Mesenchymal stem cell (in vitro differentiated cells and primary cell): ENCODE data around the gene FMOD.

Experiments
- DNase-seq: peaks from one replicate; pipeline ENCODE4 v3.0.0-alpha.2; 2013
- H2AFZ ChIP-seq: one replicate; pipeline ENCODE4 v1.6.1; 2013; ENCODE audit warnings: low read depth, mild to moderate bottlenecking, control low read depth, inconsistent platforms, low read length, moderate library complexity
- H2AK5ac ChIP-seq: 2 replicates; pipeline ENCODE4 v1.6.1; 2013; ENCODE audit warnings: low read length, moderate library complexity, mild to moderate bottlenecking, inconsistent platforms; ENCODE audit not compliant: severe bottlenecking
- H2BK120ac ChIP-seq: one replicate; pipeline ENCODE4 v1.6.1; 2013; ENCODE audit warnings: low read depth, mild to moderate bottlenecking, inconsistent platforms, low read length, moderate library complexity
- H2BK12ac ChIP-seq, 2 experiments: one replicate each; pipeline ENCODE4 v1.6.1; 2013; ENCODE audit warnings: inconsistent platforms in 2 of 2, low read length in 2 of 2, mild to moderate bottlenecking in 2 of 2, moderate library complexity in 2 of 2, control low read depth in 1 of 2
- H2BK15ac ChIP-seq: one replicate; pipeline ENCODE4 v1.6.1; 2013; ENCODE audit warnings: mild to moderate bottlenecking, low read depth, inconsistent platforms; ENCODE audit not compliant: poor library complexity, severe bottlenecking
- H2BK5ac ChIP-seq: 2 replicates; pipeline ENCODE4 v1.6.1; 2013; ENCODE audit warnings: low read depth, mild to moderate bottlenecking, low read length, control low read depth, inconsistent platforms; ENCODE audit not compliant: poor library complexity, severe bottlenecking
- H3K14ac ChIP-seq, 2 experiments: one replicate each; pipeline ENCODE4 v1.6.1; 2013; ENCODE audit warnings: inconsistent platforms in 2 of 2, low read length in 2 of 2, control low read depth in 1 of 2, mild to moderate bottlenecking in 1 of 2, moderate library complexity in 1 of 2
- H3K18ac ChIP-seq, 2 experiments: one replicate each; pipeline ENCODE4 v1.6.1; 2013; ENCODE audit warnings: inconsistent platforms in 2 of 2, low read length in 2 of 2, control low read depth in 1 of 2, low read depth in 1 of 2, mild to moderate bottlenecking in 1 of 2
- H3K23ac ChIP-seq, 2 experiments: one replicate each; pipeline ENCODE4 v1.6.1; 2013; ENCODE audit warnings: inconsistent platforms in 2 of 2, low read length in 2 of 2, mild to moderate bottlenecking in 2 of 2, moderate library complexity in 2 of 2, control low read depth in 1 of 2
- H3K27ac ChIP-seq: 2 replicates; pipeline ENCODE4 v1.5.1; 2013; ENCODE audit warnings: mild to moderate bottlenecking, moderate library complexity, low read length, control low read depth, inconsistent platforms; ENCODE audit not compliant: poor library complexity, severe bottlenecking
- H3K27me3 ChIP-seq, 2 experiments: 2 replicates each; pipeline versions ENCODE4 v1.6.1 to v1.7.0; 2013; ENCODE audit warnings: low read length in 2 of 2, mild to moderate bottlenecking in 2 of 2, moderate library complexity in 2 of 2, control low read depth in 1 of 2, inconsistent platforms in 1 of 2; ENCODE audit not compliant: control insufficient read depth in 1 of 2, insufficient read depth in 1 of 2
- H3K36me3 ChIP-seq, 2 experiments: 2 replicates each; pipeline versions ENCODE4 v1.6.1 to v1.7.0; 2013; ENCODE audit warnings: low read length in 2 of 2, control low read depth in 1 of 2, inconsistent platforms in 1 of 2, low read depth in 1 of 2, mild to moderate bottlenecking in 1 of 2; ENCODE audit not compliant: insufficient read depth in 2 of 2, control insufficient read depth in 1 of 2
- H3K4ac ChIP-seq, 2 experiments: one replicate each; pipeline ENCODE4 v1.6.1; 2013; ENCODE audit warnings: inconsistent platforms in 2 of 2, low read length in 2 of 2, mild to moderate bottlenecking in 2 of 2, moderate library complexity in 2 of 2, control low read depth in 1 of 2, low read depth in 1 of 2
- H3K4me1 ChIP-seq: 2 replicates; pipeline ENCODE4 v1.6.1; 2013; ENCODE audit warnings: low read depth, low read length, control low read depth; ENCODE audit not compliant: control insufficient read depth, insufficient read depth
- H3K4me2 ChIP-seq: 2 replicates; pipeline ENCODE4 v1.6.1; 2013; ENCODE audit warnings: low read length, mild to moderate bottlenecking, inconsistent platforms; ENCODE audit not compliant: poor library complexity, severe bottlenecking
- H3K4me3 ChIP-seq, 2 experiments: 2 replicates each; pipeline versions ENCODE4 v1.5.1 to v1.7.0; 2013; ENCODE audit warnings: low read length in 2 of 2, mild to moderate bottlenecking in 2 of 2, control low read depth in 1 of 2, low read depth in 1 of 2; ENCODE audit not compliant: insufficient read depth in 1 of 2
- H3K79me1 ChIP-seq: replicated peaks from 2 replicates; pipeline ENCODE4 v1.6.1; 2013; ENCODE audit warnings: mild to moderate bottlenecking, control low read depth, low read length, inconsistent platforms; ENCODE audit not compliant: poor library complexity, severe bottlenecking
- H3K9ac ChIP-seq: 2 replicates; pipeline ENCODE4 v1.7.0; 2013; ENCODE audit warnings: mild to moderate bottlenecking, low read length, moderate library complexity
- H3K9me3 ChIP-seq: 2 replicates; pipeline ENCODE4 v1.7.0; 2013; ENCODE audit warnings: mild to moderate bottlenecking, low read length; ENCODE audit not compliant: control insufficient read depth
- H4K8ac ChIP-seq: one replicate; pipeline ENCODE4 v1.6.1; 2013; ENCODE audit warnings: inconsistent platforms, mild to moderate bottlenecking, low read length, moderate library complexity
- H4K91ac ChIP-seq: one replicate; pipeline ENCODE4 v1.6.1; 2013; ENCODE audit warnings: mild to moderate bottlenecking, low read length, inconsistent platforms
- WGBS: methylation state at CpG from one replicate; pipeline ENCODE4 v1.1.7; 2013; ENCODE audit warnings: mixed read lengths; 5-methylcytosine and 5-hydroxymethylcytosine counted together

Gene FMOD

GRCh38 chr1:203296460-203297073 is 54.4 kb downstream of the FMOD start:
- H3K14ac ChIP-seq: no peak overlapping the region
- H3K36me3 ChIP-seq: no peaks in the 10 kb centered on the region
- peaks cover 26 to 33% of the 10 kb centered on the region in 2 experiments for H3K27me3 ChIP-seq
- no peak overlapping the region for H4K8ac ChIP-seq
- H3K79me1 ChIP-seq: no peaks in the 10 kb centered on the region
- no peak overlapping the region for H2BK12ac ChIP-seq
- no peak overlapping the region for H2AFZ ChIP-seq
- no peak overlapping the region for H3K9ac ChIP-seq
- 87% methylated on average over 7 of the region's 7 CpGs for WGBS
- peak overlapping the region in 1 of 2 experiments; percentile 11 for H3K18ac ChIP-seq
- H3K27ac ChIP-seq: no peak overlapping the region
- no peak overlapping the region for H4K91ac ChIP-seq
- H2BK5ac ChIP-seq: no peak overlapping the region
- H2AK5ac ChIP-seq: no peak overlapping the region
- H3K23ac ChIP-seq: no peak overlapping the region
- H3K4me3 ChIP-seq: no peak overlapping the region
- H3K9me3 ChIP-seq: no peaks in the 10 kb centered on the region
- no peak overlapping the region for H2BK15ac ChIP-seq
- no peak for DNase-seq
- H3K4me1 ChIP-seq: no peaks in the 10 kb centered on the region
- H3K4me2 ChIP-seq: no peak overlapping the region
- no peak overlapping the region for H3K4ac ChIP-seq
- no peak overlapping the region for H2BK120ac ChIP-seq

- H4K8ac ChIP-seq: no peak overlapping the region
- no peak overlapping the region for H3K27ac ChIP-seq
- H3K4me2 ChIP-seq: no peak overlapping the region
- no peak overlapping the region for H3K9ac ChIP-seq
- H3K4me1 ChIP-seq: peaks cover 4% of the 10 kb centered on the region
- no peaks in the 10 kb centered on the region for H3K79me1 ChIP-seq
- no peak overlapping the region for H3K18ac ChIP-seq
- 88% methylated on average over 1 of the region's 1 CpG for WGBS
- H2AFZ ChIP-seq: no peak overlapping the region
- H2BK5ac ChIP-seq: no peak overlapping the region
- no peak overlapping the region for H2BK12ac ChIP-seq
- H3K4ac ChIP-seq: no peak overlapping the region
- H2BK120ac ChIP-seq: no peak overlapping the region
- no peaks in the 10 kb centered on the region for H3K36me3 ChIP-seq
- peaks cover 20 to 33% of the 10 kb centered on the region in 2 experiments for H3K27me3 ChIP-seq
- H2BK15ac ChIP-seq: no peak overlapping the region
- no peak overlapping the region for H4K91ac ChIP-seq
- no peak overlapping the region for H3K23ac ChIP-seq
- DNase-seq: no peak
- no peak overlapping the region for H2AK5ac ChIP-seq
- H3K9me3 ChIP-seq: no peaks in the 10 kb centered on the region
- H3K4me3 ChIP-seq: no peak overlapping the region
- no peak overlapping the region for H3K14ac ChIP-seq
Observed at GRCh38 chr1:203295796-203296195, 55.1 kb downstream of the FMOD start.

- H3K27ac ChIP-seq: no peak overlapping the region
- no peaks in the 10 kb centered on the region for H3K9me3 ChIP-seq
- no peak overlapping the region for H2BK5ac ChIP-seq
- peaks cover 7 to 17% of the 10 kb centered on the region in 2 experiments for H3K27me3 ChIP-seq
- peaks cover 17% of the 10 kb centered on the region for H3K4me1 ChIP-seq
- no peak overlapping the region for H3K23ac ChIP-seq
- DNase-seq: peak; percentile 83
- H3K4me3 ChIP-seq: no peak overlapping the region
- H3K18ac ChIP-seq: peak overlapping the region in 1 of 2 experiments; percentile 44
- H3K79me1 ChIP-seq: no peaks in the 10 kb centered on the region
- no peak overlapping the region for H2AFZ ChIP-seq
- H4K91ac ChIP-seq: peak overlapping the region; percentile 22
- peak overlapping the region; percentile 39 for H3K9ac ChIP-seq
- no peak overlapping the region for H2BK15ac ChIP-seq
- WGBS: 74% methylated on average over 17 of the region's 17 CpGs
- peak overlapping the region in 1 of 2 experiments; percentile 24 for H3K4ac ChIP-seq
- H4K8ac ChIP-seq: no peak overlapping the region
- H3K14ac ChIP-seq: no peak overlapping the region
- no peak overlapping the region for H2AK5ac ChIP-seq
- no peak overlapping the region for H2BK12ac ChIP-seq
- no peak overlapping the region for H2BK120ac ChIP-seq
- H3K4me2 ChIP-seq: no peak overlapping the region
- H3K36me3 ChIP-seq: no peaks in the 10 kb centered on the region
Observed at GRCh38 chr1:203291201-203292096, 59.5 kb downstream of the FMOD start.
